Cerebellar cortex (tissue), 1 donor: ENCODE measurements around the gene CAPN10.

Experiments
- DNase-seq: peaks from one replicate; pipeline ENCODE4 v3.0.0-alpha.2; 2015; ENCODE audit warnings: low spot score

The CAPN10 gene

GRCh38 chr2:240638512-240639160, 52.1 kb downstream of the CAPN10 start:
- peak; percentile 14 for DNase-seq

- DNase-seq = no peak
Observed at GRCh38 chr2:240639566-240639965, 53.0 kb downstream of the CAPN10 start.

- DNase-seq = peak; percentile 31
Observed at GRCh38 chr2:240640939-240641338, 54.4 kb downstream of the CAPN10 start.

- no peak for DNase-seq
Observed at GRCh38 chr2:240642061-240642805, 55.7 kb downstream of the CAPN10 start.

GRCh38 chr2:240642806-240643092, 56.2 kb downstream of the CAPN10 start:
- DNase-seq = no peak

- no peak for DNase-seq
Observed at GRCh38 chr2:240643093-240643810, 56.7 kb downstream of the CAPN10 start.

- no peak for DNase-seq
Observed at GRCh38 chr2:240643811-240644150, 57.2 kb downstream of the CAPN10 start.

GRCh38 chr2:240644171-240644651, 57.7 kb downstream of the CAPN10 start:
- no peak for DNase-seq

- no peak for DNase-seq
Observed at GRCh38 chr2:240644859-240645301, 58.3 kb downstream of the CAPN10 start.

- DNase-seq = no peak
Observed at GRCh38 chr2:240645346-240645745, 58.8 kb downstream of the CAPN10 start.

GRCh38 chr2:240645801-240646175, 59.3 kb downstream of the CAPN10 start:
- DNase-seq = no peak

GRCh38 chr2:240646176-240646899, 59.8 kb downstream of the CAPN10 start:
- DNase-seq = no peak

GRCh38 chr2:240646900-240647502, 60.5 kb downstream of the CAPN10 start:
- no peak for DNase-seq

- DNase-seq = no peak
Observed at GRCh38 chr2:240647503-240648154, 61.1 kb downstream of the CAPN10 start.

GRCh38 chr2:240648155-240648649, 61.7 kb downstream of the CAPN10 start:
- DNase-seq = no peak
